Tibial nerve (tissue), 4 donors: Measurements from ENCODE around the gene NT5M. TPM values are rescaled to one million over a fixed set of nuclear protein-coding genes. Genes with fewer than 3 reads are reported as not detected.

Experiments
- DNase-seq, 2 donors: peaks; one replicate each; pipeline ENCODE4 v3.0.0-alpha.2; 2019; ENCODE audit warnings: low spot score in 2 of 2
- H3K27ac ChIP-seq, 4 donors: fragments of 200-600 bp; sonication (generic) in 3 of 4; one replicate each; pipeline ENCODE4 v1.5.1; 2017 to 2019; ENCODE audit warnings: mild to moderate bottlenecking in 1 of 4
- H3K27me3 ChIP-seq, 2 donors: fragments of 200-600 bp; sonication (generic) in 1 of 2; one replicate each; pipeline versions ENCODE4 v1.5.1 to v1.6.0; 2017 to 2019
- H3K36me3 ChIP-seq, 3 donors: fragments of 200-600 bp; sonication (generic); one replicate each; pipeline ENCODE4 v1.5.1; 2018 to 2019
- H3K4me1 ChIP-seq, 4 donors: fragments of 200-600 bp; sonication (generic) in 3 of 4; one replicate each; pipeline ENCODE4 v1.5.1; 2017 to 2019
- H3K4me3 ChIP-seq, 4 donors: fragments of 200-600 bp; sonication (generic) in 3 of 4; one replicate each; pipeline ENCODE4 v1.5.1; 2017 to 2019; ENCODE audit warnings: mild to moderate bottlenecking in 1 of 4, moderate library complexity in 1 of 4
- H3K9me3 ChIP-seq, 4 donors: fragments of 200-600 bp; sonication (generic) in 3 of 4; one replicate each; pipeline ENCODE4 v1.5.1; 2017 to 2019
- CTCF ChIP-seq, 5 experiments: fragments of 200-600 bp in 3 of 5; fragments of 450-650 bp in 2 of 5; sonication (generic) in 3 of 5; IDR thresholded peaks; one replicate each; pipeline ENCODE4 v1.5.1; 2016 to 2019; ENCODE audit warnings: antibody characterized with exemption in 5 of 5, mild to moderate bottlenecking in 3 of 5, moderate library complexity in 2 of 5
- EP300 ChIP-seq, 2 donors: sonication (generic); formaldehyde crosslinking; IDR thresholded peaks; one replicate each; pipeline ENCODE4 v1.6.1; 2017; ENCODE audit warnings: antibody characterized with exemption in 2 of 2, mild to moderate bottlenecking in 1 of 2
- POLR2A ChIP-seq, 2 donors: fragments of 450-650 bp; IDR thresholded peaks; one replicate each; pipeline ENCODE4 v1.6.1; 2017; ENCODE audit warnings: antibody characterized with exemption in 2 of 2, mild to moderate bottlenecking in 2 of 2, moderate library complexity in 2 of 2
- WGBS, 2 donors: methylation state at CpG; one replicate each; pipeline ENCODE4 v1.1.5; 2018; 5-methylcytosine and 5-hydroxymethylcytosine counted together
- total RNA-seq, 4 donors: library from RNA; depleted of rRNA; stranded (reverse); fragments of >200 nt; gene quantifications; one replicate each; pipeline ENCODE4 v1.1.0, GENCODE V29; 2016

NT5M gene
- total RNA-seq, 4 donors from 2014 or later: 4.8 to 11.2 (median 7.7) TPM

GRCh38 chr17:17370711-17371110 lies 67.5 kb downstream of the NT5M start:
- H3K36me3 ChIP-seq: no peaks in the 10 kb centered on the region
- H3K4me1 ChIP-seq: no peaks in the 10 kb centered on the region
- no peak overlapping the region for H3K4me3 ChIP-seq
- DNase-seq: no peak
- peaks cover 0 to 3% of the 10 kb centered on the region in 2 donors for H3K27me3 ChIP-seq
- TF ChIP-seq EP300 (IDR thresholded peaks at IDR 0.05): no peak
- TF ChIP-seq CTCF (IDR thresholded peaks at IDR 0.05): no peak
- no peak for TF ChIP-seq POLR2A (IDR thresholded peaks at IDR 0.05)
- WGBS, 2 donors: 93 to 94% methylated on average over 6 of the region's 6 CpGs
- no peak overlapping the region for H3K27ac ChIP-seq
- H3K9me3 ChIP-seq: peaks cover 0 to 4% (median 0%) of the 10 kb centered on the region in 4 donors

- WGBS, 2 donors: 85 to 87% methylated on average over 11 of the region's 11 CpGs
- Histone ChIP-seq H3K27ac (no peak overlapping the region), H3K9me3 (no peaks in the 10 kb centered on the region), H3K4me3 (no peak overlapping the region), H3K27me3 (no peaks in the 10 kb centered on the region), H3K36me3 (no peaks in the 10 kb centered on the region), H3K4me1 (no peaks in the 10 kb centered on the region)
- TF ChIP-seq CTCF (IDR thresholded peaks at IDR 0.05) (no peak), EP300 (IDR thresholded peaks at IDR 0.05) (no peak), POLR2A (IDR thresholded peaks at IDR 0.05) (no peak)
- no peak for DNase-seq
These were observed 69.8 kb downstream of the NT5M start for GRCh38 chr17:17372856-17373520.

- 89 to 92% methylated on average over 6 of the region's 6 CpGs for WGBS, 2 donors
- Histone ChIP-seq H3K4me3 (no peak overlapping the region), H3K27ac (no peak overlapping the region), H3K9me3 (no peaks in the 10 kb centered on the region), H3K36me3 (no peaks in the 10 kb centered on the region), H3K27me3 (no peaks in the 10 kb centered on the region), H3K4me1 (peaks cover 0 to 21% (median 3%) of the 10 kb centered on the region in 4 donors)
- DNase-seq: no peak
- no peak for TF ChIP-seq EP300 (IDR thresholded peaks at IDR 0.05)
- no peak for TF ChIP-seq CTCF (IDR thresholded peaks at IDR 0.05)
- no peak for TF ChIP-seq POLR2A (IDR thresholded peaks at IDR 0.05)
These were observed 72.7 kb downstream of the NT5M start for GRCh38 chr17:17375841-17376240.

- no peaks in the 10 kb centered on the region for H3K9me3 ChIP-seq
- H3K4me1 ChIP-seq: peaks cover 0 to 26% (median 3%) of the 10 kb centered on the region in 4 donors
- 79 to 85% methylated on average over 5 of the region's 5 CpGs for whole genome bisulfite sequencing, 2 donors
- no peak for DNase-seq
- TF ChIP-seq POLR2A (IDR thresholded peaks at IDR 0.05): no peak
- TF ChIP-seq EP300 (IDR thresholded peaks at IDR 0.05): no peak
- H3K27me3 ChIP-seq: no peaks in the 10 kb centered on the region
- no peak overlapping the region for H3K27ac ChIP-seq
- no peaks in the 10 kb centered on the region for H3K36me3 ChIP-seq
- H3K4me3 ChIP-seq: no peak overlapping the region
These were observed 73.2 kb downstream of the NT5M start for GRCh38 chr17:17376362-17376761.

GRCh38 chr17:17377071-17377967 lies 74.1 kb downstream of the NT5M start:
- 90 to 91% methylated on average over 23 of the region's 23 CpGs for WGBS, 2 donors
- Histone ChIP-seq H3K27ac (no peak overlapping the region), H3K27me3 (no peaks in the 10 kb centered on the region), H3K4me3 (no peak overlapping the region), H3K4me1 (peaks cover 0 to 36% (median 3%) of the 10 kb centered on the region in 4 donors), H3K9me3 (no peaks in the 10 kb centered on the region), H3K36me3 (no peaks in the 10 kb centered on the region)
- DNase-seq: no peak
- TF ChIP-seq POLR2A (IDR thresholded peaks at IDR 0.05) (no peak), CTCF (IDR thresholded peaks at IDR 0.05) (no peak), EP300 (IDR thresholded peaks at IDR 0.05) (no peak)
